ENCODE data around the gene TST. TPM values are rescaled to one million over a fixed set of nuclear protein-coding genes. Genes with fewer than 3 reads are reported as not detected.

TST gene
- polyA plus RNA-seq, 3 donors = 17.3 to 41.7 (median 34.5) TPM

DNA sequence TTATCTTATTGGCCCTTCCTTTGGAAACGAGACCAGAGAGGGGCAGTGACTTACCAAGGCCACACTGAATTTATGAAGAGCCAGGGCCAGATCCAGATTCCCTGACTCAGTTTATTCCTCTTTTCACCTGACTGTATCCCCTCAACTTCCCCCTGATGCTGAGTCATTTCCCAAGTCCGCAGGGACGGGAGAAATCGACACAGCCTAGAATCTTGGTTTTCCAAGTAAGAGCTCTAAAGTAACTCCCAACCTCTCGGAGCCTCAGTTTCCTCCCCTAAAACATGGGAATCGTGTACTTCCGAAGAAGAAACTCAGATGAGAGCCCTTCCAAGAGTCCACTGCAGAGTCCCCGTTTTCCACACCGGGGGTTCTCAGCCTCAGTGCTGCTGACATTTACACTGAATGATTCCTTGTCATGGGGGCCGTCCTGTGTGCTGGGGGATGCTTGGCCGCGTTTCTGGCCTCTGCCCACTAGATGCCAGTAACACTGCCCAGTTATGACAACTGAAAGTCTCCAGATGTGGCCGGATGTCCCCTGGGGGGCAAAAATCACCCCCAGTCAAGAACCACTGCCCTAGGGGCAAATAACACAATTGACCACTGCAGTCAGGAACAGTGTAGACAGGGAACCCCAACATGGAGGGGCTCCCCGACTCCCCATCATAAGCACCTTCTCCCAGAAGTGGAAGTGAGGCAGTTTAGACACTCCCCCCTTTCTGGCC, 11.5 kb upstream of the TST start:
- Mint-ChIP-seq H3K27me3 (ENCODE audit: low read depth in 3 of 3) (peaks cover 0 to 7% (median under 1%) of the 10 kb centered on the region in 3 donors), H3K9me3 (peaks cover 0 to 3% (median 0%) of the 10 kb centered on the region in 7 donors), H3K27ac (peak overlapping the region in 1 of 7 donors; percentile 20), H3K4me3 (no peak overlapping the region), H3K4me1 (peaks cover 26% of the 10 kb centered on the region), H3K36me3 (peaks cover 28 to 40% of the 10 kb centered on the region in 2 donors)
- no peak overlapping the region for H3K27ac ChIP-seq (ENCODE audit: low read depth in 1 of 2, low read length in 2 of 2)
- no peaks in the 10 kb centered on the region for H3K9me3 ChIP-seq (replicated peaks in 1 of 2; ENCODE audit: control insufficient read depth in 1 of 2, insufficient read depth in 1 of 2, low read length in 2 of 2)
- no peak overlapping the region for H2AFZ ChIP-seq (ENCODE audit: insufficient read depth, low read depth, low read length, poor library complexity, severe bottlenecking)
- no peak overlapping the region for H3K4me2 ChIP-seq (replicated peaks; ENCODE audit: extremely low read depth, low read length, poor library complexity, severe bottlenecking)
- H4K20me1 ChIP-seq (ENCODE audit: insufficient read depth, low read length) = no peaks in the 10 kb centered on the region
- TF ChIP-seq, protein P1, sequence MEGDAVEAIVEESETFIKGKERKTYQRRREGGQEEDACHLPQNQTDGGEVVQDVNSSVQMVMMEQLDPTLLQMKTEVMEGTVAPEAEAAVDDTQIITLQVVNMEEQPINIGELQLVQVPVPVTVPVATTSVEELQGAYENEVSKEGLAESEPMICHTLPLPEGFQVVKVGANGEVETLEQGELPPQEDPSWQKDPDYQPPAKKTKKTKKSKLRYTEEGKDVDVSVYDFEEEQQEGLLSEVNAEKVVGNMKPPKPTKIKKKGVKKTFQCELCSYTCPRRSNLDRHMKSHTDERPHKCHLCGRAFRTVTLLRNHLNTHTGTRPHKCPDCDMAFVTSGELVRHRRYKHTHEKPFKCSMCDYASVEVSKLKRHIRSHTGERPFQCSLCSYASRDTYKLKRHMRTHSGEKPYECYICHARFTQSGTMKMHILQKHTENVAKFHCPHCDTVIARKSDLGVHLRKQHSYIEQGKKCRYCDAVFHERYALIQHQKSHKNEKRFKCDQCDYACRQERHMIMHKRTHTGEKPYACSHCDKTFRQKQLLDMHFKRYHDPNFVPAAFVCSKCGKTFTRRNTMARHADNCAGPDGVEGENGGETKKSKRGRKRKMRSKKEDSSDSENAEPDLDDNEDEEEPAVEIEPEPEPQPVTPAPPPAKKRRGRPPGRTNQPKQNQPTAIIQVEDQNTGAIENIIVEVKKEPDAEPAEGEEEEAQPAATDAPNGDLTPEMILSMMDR (IDR thresholded peaks at IDR 0.05) = no peak
- no peak for DNase-seq
- H3K36me3 ChIP-seq (replicated peaks in 1 of 2; ENCODE audit: control insufficient read depth in 1 of 2, insufficient read depth in 2 of 2, low read length in 2 of 2) = peaks cover 23 to 45% of the 10 kb centered on the region in 2 donors
- no peak overlapping the region for H3K9ac ChIP-seq (ENCODE audit: insufficient read depth, low read length, poor library complexity, severe bottlenecking)
- peaks cover 21% of the 10 kb centered on the region in 2 donors for H3K4me1 ChIP-seq (ENCODE audit: control insufficient read depth in 1 of 2, insufficient read depth in 2 of 2, low read length in 2 of 2)
- H3K27me3 ChIP-seq (ENCODE audit: control insufficient read depth in 2 of 2, insufficient read depth in 2 of 2, low read length in 2 of 2) = no peaks in the 10 kb centered on the region
- no peak overlapping the region for H3K4me3 ChIP-seq (replicated peaks in 1 of 3; ENCODE audit: low read depth in 2 of 3, low read length in 3 of 3)
- intact Hi-C loops (cut with micrococcal nuclease) = no loop called here
- no peaks in the 10 kb centered on the region for H3K79me2 ChIP-seq (ENCODE audit: insufficient read depth, low read length)
- WGBS (ENCODE audit: insufficient coverage) = 73% methylated on average over 13 of the region's 14 CpGs

DNA sequence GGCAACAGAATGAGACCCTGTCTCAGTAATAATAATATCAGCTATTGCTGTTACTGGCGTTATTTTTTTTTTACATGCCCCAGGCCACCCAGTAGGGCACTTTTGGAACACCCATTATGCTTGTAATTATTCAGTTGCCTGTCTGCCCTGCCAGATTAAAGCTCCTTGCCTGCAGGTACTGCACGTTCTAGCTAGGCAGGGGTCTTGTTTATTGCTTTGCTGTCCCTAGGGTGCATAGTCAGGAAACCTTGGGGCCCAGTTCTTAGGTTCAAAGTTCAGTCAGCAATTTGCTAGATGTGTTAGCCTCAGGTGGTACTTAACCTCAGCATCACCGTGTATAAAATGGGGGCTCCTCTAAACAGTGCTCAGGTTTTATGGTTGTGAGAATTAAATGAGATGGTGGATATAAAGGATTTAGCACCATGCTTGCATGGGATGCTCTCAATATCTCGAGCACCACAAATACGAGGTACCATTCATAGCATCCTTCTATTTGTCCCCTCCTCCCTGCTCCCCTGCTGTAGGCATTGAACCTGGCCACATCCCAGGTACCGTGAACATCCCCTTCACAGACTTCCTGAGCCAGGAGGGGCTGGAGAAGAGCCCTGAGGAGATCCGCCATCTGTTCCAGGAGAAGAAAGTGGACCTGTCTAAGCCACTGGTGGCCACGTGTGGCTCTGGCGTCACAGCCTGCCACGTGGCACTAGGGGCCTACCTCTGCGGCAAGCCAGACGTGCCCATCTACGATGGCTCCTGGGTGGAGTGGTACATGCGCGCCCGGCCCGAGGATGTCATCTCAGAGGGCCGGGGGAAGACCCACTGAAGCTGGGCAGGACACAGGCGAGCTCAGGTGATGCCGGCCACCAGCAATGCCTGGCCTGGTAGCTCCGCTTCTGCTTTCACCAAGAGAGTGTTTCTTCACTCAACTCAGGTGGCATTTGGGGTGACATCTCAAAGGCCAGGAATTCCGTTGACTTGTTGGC, 9.7 kb upstream of the TST start:
- H3K27ac Mint-ChIP-seq = no peak overlapping the region
- intact Hi-C loops (cut with micrococcal nuclease) = no loop called here
- no peak overlapping the region for H3K4me3 Mint-ChIP-seq

More for the DNA sequence above, 9.7 kb upstream of the TST start:
- DNase-seq = no peak
- H3K4me3 ChIP-seq (replicated peaks in 1 of 3; ENCODE audit: low read depth in 2 of 3, low read length in 3 of 3) = no peak overlapping the region
- H3K27me3 Mint-ChIP-seq (ENCODE audit: low read depth in 3 of 3) = peaks cover 0 to 7% (median 0%) of the 10 kb centered on the region in 3 donors
- peaks cover 36 to 55% of the 10 kb centered on the region in 2 donors for H3K36me3 Mint-ChIP-seq
- peaks cover 0 to 3% (median 0%) of the 10 kb centered on the region in 7 donors for H3K9me3 Mint-ChIP-seq
- H3K4me2 ChIP-seq (replicated peaks; ENCODE audit: extremely low read depth, low read length, poor library complexity, severe bottlenecking) = no peak overlapping the region
- no peaks in the 10 kb centered on the region for H3K79me2 ChIP-seq (ENCODE audit: insufficient read depth, low read length)
- H3K9me3 ChIP-seq (replicated peaks in 1 of 2; ENCODE audit: control insufficient read depth in 1 of 2, insufficient read depth in 1 of 2, low read length in 2 of 2) = no peaks in the 10 kb centered on the region
- no peaks in the 10 kb centered on the region for H4K20me1 ChIP-seq (ENCODE audit: insufficient read depth, low read length)
- TF ChIP-seq, protein P1 (IDR thresholded peaks at IDR 0.05) = no peak
- H3K4me1 ChIP-seq (ENCODE audit: control insufficient read depth in 1 of 2, insufficient read depth in 2 of 2, low read length in 2 of 2) = peaks cover 21% of the 10 kb centered on the region in 2 donors
- H3K27me3 ChIP-seq (ENCODE audit: control insufficient read depth in 2 of 2, insufficient read depth in 2 of 2, low read length in 2 of 2) = no peaks in the 10 kb centered on the region
- H3K27ac ChIP-seq (ENCODE audit: low read depth in 1 of 2, low read length in 2 of 2) = no peak overlapping the region
- WGBS (ENCODE audit: insufficient coverage) = 97% methylated on average over 20 of the region's 22 CpGs
- H3K36me3 ChIP-seq (replicated peaks in 1 of 2; ENCODE audit: control insufficient read depth in 1 of 2, insufficient read depth in 2 of 2, low read length in 2 of 2) = peaks cover 31 to 61% of the 10 kb centered on the region in 2 donors
- peaks cover 26% of the 10 kb centered on the region for H3K4me1 Mint-ChIP-seq
- H2AFZ ChIP-seq (ENCODE audit: insufficient read depth, low read depth, low read length, poor library complexity, severe bottlenecking) = no peak overlapping the region
- H3K9ac ChIP-seq (ENCODE audit: insufficient read depth, low read length, poor library complexity, severe bottlenecking) = no peak overlapping the region

Data from CD14-positive monocyte (primary cell).